Measurements from ENCODE around the gene TNS3. TPM values are rescaled to one million over a fixed set of nuclear protein-coding genes. Genes with fewer than 3 reads are reported as not detected.
"Not testable (repeated sequence)": the region's sequence is repeated elsewhere in the genome, so short reads cannot be mapped to it uniquely, and the experiment has no call there.

Gene TNS3
- total RNA-seq, 1 experiment from 2014 or later = 533 TPM

GRCh38 chr7:47591655-47592572 lies 10.0 kb upstream of the TNS3 start:
- H3K9me3 ChIP-seq (ENCODE audit: control insufficient read depth, insufficient read depth, low read depth, low read length) = peaks cover 5% of the 10 kb centered on the region; the same call in 1 of the 2 replicates
- peaks cover 53% of the 10 kb centered on the region for H3K4me1 ChIP-seq (ENCODE audit: control insufficient read depth, insufficient read depth, low read length)
- TF ChIP-seq POLR2AphosphoS5 (IDR thresholded peaks at IDR 0.05; ENCODE audit: low read depth, low read length) = no peak; the same call in 1 of the 2 replicates
- no peak for TF ChIP-seq REST (IDR thresholded peaks at IDR 0.05; ENCODE audit: insufficient read depth in 1 of 2, low read depth in 2 of 2, low read length in 1 of 2)
- TF ChIP-seq TCF7L2 (IDR thresholded peaks at IDR 0.05; ENCODE audit: low read depth, low read length) = peak; percentile 69; the same call in 1 of the 2 replicates
- TF ChIP-seq SIN3A (IDR thresholded peaks at IDR 0.05; ENCODE audit: borderline replicate concordance, insufficient read depth, low read depth, low read length) = no peak
- no peak for TF ChIP-seq CTCF (IDR thresholded peaks at IDR 0.05)
- no TSS peak for BruUV-seq (replicated peaks)
- POLR2A ChIA-PET = interaction anchor here (0.7 to 0.9 kb wide), 3 partner anchors 13 to 547 kb away, joined by 3 to 11 read pairs (median 3); no protein-coding TSS in a partner anchor
- H3K27ac ChIP-seq (ENCODE audit: low read length) = peak overlapping the region; percentile 100
- no peaks in the 10 kb centered on the region for H3K27me3 ChIP-seq (ENCODE audit: control insufficient read depth, insufficient read depth, low read length)
- ATAC-seq (peak; percentile 49), DNase-seq (ENCODE audit: low read depth, low spot score) (no peak)
- intact Hi-C loops (cut with micrococcal nuclease; ENCODE audit: unreplicated experiment) = no loop called here
- H3K36me3 ChIP-seq (ENCODE audit: control insufficient read depth, insufficient read depth, low read length) = no peaks in the 10 kb centered on the region
- CTCF ChIA-PET = interaction anchor here (0.9 kb wide), 1 partner anchor 9 kb away, joined by 3 read pairs; no protein-coding TSS in a partner anchor
- in situ Hi-C loops (cut with HindIII; ENCODE audit: low pct_unique_long_range_greater_than_20kb, low sequenced_read_pairs) = no loop called here
- H3K4me3 ChIP-seq (ENCODE audit: low read depth in 2 of 2, low read length in 2 of 2) = no peak overlapping the region

GRCh38 chr7:47591089-47591654 lies 9.3 kb upstream of the TNS3 start:
- Histone ChIP-seq H3K36me3 (ENCODE audit: control insufficient read depth, insufficient read depth, low read length) (no peaks in the 10 kb centered on the region), H3K27ac (ENCODE audit: low read length) (peak overlapping the region; percentile 100), H3K4me3 (ENCODE audit: low read depth in 2 of 2, low read length in 2 of 2) (no peak overlapping the region), H3K27me3 (ENCODE audit: control insufficient read depth, insufficient read depth, low read length) (no peaks in the 10 kb centered on the region), H3K9me3 (ENCODE audit: control insufficient read depth, insufficient read depth, low read depth, low read length) (no peaks in the 10 kb centered on the region), H3K4me1 (ENCODE audit: control insufficient read depth, insufficient read depth, low read length) (peaks cover 57% of the 10 kb centered on the region)
- BruUV-seq (replicated peaks) = no TSS peak
- ATAC-seq (no peak), DNase-seq (ENCODE audit: low read depth, low spot score) (no peak)
- POLR2A ChIA-PET = interaction anchor here (0.7 to 0.9 kb wide), 2 partner anchors 12 to 184 kb away, joined by 3 to 11 read pairs; no protein-coding TSS in a partner anchor
- in situ Hi-C loops (cut with HindIII; ENCODE audit: low pct_unique_long_range_greater_than_20kb, low sequenced_read_pairs) (no loop called here), intact Hi-C loops (cut with micrococcal nuclease; ENCODE audit: unreplicated experiment) (no loop called here)
- TF ChIP-seq REST (IDR thresholded peaks at IDR 0.05; ENCODE audit: insufficient read depth in 1 of 2, low read depth in 2 of 2, low read length in 1 of 2) (no peak), CTCF (IDR thresholded peaks at IDR 0.05) (no peak), SIN3A (IDR thresholded peaks at IDR 0.05; ENCODE audit: borderline replicate concordance, insufficient read depth, low read depth, low read length) (no peak), TCF7L2 (IDR thresholded peaks at IDR 0.05; ENCODE audit: low read depth, low read length) (no peak), POLR2AphosphoS5 (IDR thresholded peaks at IDR 0.05; ENCODE audit: low read depth, low read length) (no peak)
- CTCF ChIA-PET = interaction anchor here (0.7 to 0.9 kb wide), 2 partner anchors 10 kb away, joined by 3 read pairs; no protein-coding TSS in a partner anchor

GRCh38 chr7:47590215-47590614 lies 8.3 kb upstream of the TNS3 start:
- BruUV-seq (replicated peaks); H3K4me3 ChIP-seq (ENCODE audit: low read depth in 2 of 2, low read length in 2 of 2); H3K9me3 ChIP-seq (ENCODE audit: control insufficient read depth, insufficient read depth, low read depth, low read length); H3K36me3 ChIP-seq (ENCODE audit: control insufficient read depth, insufficient read depth, low read length); ATAC-seq; in situ Hi-C loops (cut with HindIII; ENCODE audit: low pct_unique_long_range_greater_than_20kb, low sequenced_read_pairs); intact Hi-C loops (cut with micrococcal nuclease; ENCODE audit: unreplicated experiment); DNase-seq (ENCODE audit: low read depth, low spot score); H3K27me3 ChIP-seq (ENCODE audit: control insufficient read depth, insufficient read depth, low read length): not testable (repeated sequence)
- POLR2A ChIA-PET = interaction anchor here (0.6 to 0.7 kb wide), 2 partner anchors 77 to 169 kb away, joined by 3 to 7 read pairs; no protein-coding TSS in a partner anchor
- H3K4me1 ChIP-seq (ENCODE audit: control insufficient read depth, insufficient read depth, low read length) = peaks cover 57% of the 10 kb centered on the region
- CTCF ChIA-PET = interaction anchor here (0.7 kb wide), 4 partner anchors 11 to 56 kb away, joined by 3 to 7 read pairs (median 4); no protein-coding TSS in a partner anchor
- peak overlapping the region; percentile 100 for H3K27ac ChIP-seq (ENCODE audit: low read length)
